T-helper 1 cell treated with Interleukin-12 subunit alpha and Interleukin-12 subunit beta and Interleukin-4 antibody, amounts not matched to agents 30 ng/mL and 1 ng/mL, for 36 hours (primary cell): ENCODE data around the gene CCHCR1. TPM values are rescaled to one million over a fixed set of nuclear protein-coding genes. Genes with fewer than 3 reads are reported as not detected.

Experiments
- intact Hi-C: fragments of 100-400 bp; cut with micrococcal nuclease; formaldehyde crosslinking; loops from one replicate; pipeline ENCODE4 v1.15.1; 2024
- total RNA-seq: library from RNA; stranded (reverse); gene quantifications from 2 replicates; pipeline ENCODE4 v1.2.3, GENCODE V29; 2022

Gene CCHCR1
- total RNA-seq, 1 donor from 2014 or later, result 42.4 TPM

DNA sequence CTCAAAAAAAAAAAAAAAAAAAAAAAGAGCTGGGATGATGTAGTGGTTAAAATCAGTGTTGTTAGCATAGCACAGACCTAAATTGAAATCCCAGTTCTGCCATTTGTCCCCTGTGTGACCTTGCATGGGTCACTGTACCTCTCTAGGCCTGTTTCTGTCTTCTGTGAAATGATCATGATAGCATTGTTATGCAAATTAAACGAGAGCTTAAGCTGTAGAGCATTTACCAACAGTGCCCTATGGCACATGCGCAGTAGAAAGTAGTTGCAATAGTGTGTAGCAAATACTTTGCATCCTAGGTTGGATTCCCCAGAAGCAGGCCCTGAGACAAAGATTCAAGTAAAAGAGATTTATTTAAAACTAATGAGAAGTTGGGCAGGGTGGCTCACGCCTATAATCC is 26.0 kb downstream of the CCHCR1 start:
- intact Hi-C loops, result no loop called here

GRCh38 chr6:31130751-31131150 is 26.9 kb downstream of the CCHCR1 start:
- intact Hi-C loops, result no loop called here

- intact Hi-C loops, result loop anchor here (2.0 kb wide), 1 partner anchor 64 kb away; no protein-coding TSS in a partner anchor
These were observed 28.5 kb downstream of the CCHCR1 start for GRCh38 chr6:31129130-31129529.

GRCh38 chr6:31128093-31128676 is 29.4 kb downstream of the CCHCR1 start:
- intact Hi-C loops, result loop anchor here (1.0 to 2.0 kb wide), 2 partner anchors 65 to 213 kb away; no protein-coding TSS in a partner anchor

GRCh38 chr6:31126396-31127175 is 31.0 kb downstream of the CCHCR1 start:
- intact Hi-C loops, result no loop called here

DNA sequence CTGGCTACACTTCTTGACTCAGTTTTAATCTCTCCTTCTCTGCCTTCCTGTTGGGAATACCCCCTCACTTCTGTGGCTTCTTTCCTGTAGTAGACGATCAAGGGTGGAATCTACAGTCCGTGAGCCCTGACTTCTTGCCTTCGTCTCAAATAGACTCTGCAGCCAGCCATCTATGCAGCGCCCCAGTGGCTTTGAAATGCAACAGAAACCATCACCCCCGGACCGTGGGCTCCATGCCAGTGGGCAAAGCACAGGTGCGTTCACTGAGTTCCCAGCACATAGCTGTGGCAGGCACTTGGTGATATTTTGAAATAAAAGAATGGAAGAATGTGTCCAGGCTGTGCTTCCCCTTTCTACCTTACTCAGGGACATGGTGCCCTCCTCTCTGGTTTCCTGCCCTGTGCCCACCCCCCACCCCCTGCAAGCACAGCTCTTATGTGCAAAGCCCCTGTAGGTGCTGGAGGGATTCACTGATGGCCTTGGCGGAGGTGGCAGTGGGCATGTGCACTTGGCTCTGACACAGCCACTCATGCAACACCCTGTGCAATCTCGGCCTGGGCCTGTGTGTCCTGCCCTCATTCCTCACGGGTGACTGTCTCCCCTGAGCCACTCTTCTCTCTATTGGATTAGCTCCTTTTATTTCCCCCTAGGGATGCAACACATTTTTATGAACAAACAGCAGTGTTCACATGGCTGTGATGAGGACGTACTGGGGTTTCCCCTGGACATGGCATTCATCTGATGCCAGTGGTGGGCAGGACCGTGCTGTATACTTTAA is 31.8 kb downstream of the CCHCR1 start:
- intact Hi-C loops, result no loop called here

DNA sequence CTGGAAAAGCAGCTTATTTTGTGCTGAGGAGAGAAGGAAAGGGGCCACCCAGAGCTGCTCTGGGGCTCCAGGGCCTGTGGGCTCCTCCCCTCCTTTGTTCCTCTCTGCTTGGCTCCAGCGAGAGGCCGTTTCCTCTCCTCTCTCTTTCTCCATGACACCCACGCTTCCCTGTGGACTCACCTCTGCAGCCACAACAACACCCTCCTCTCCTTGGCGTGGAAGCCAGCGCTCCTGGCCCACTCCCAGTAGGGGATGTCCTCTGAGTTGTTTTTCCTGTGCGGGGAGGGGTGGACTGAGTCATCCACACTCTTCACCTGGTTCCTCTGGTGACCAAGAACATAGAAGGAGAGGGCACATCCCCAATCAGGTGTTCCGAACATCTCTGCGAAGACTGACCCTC is 32.4 kb downstream of the CCHCR1 start:
- intact Hi-C loops, result no loop called here

GRCh38 chr6:31122791-31123706 is 34.6 kb downstream of the CCHCR1 start:
- intact Hi-C loops, result no loop called here

- intact Hi-C loops, result no loop called here
These were observed 36.3 kb downstream of the CCHCR1 start for GRCh38 chr6:31121131-31121790.

DNA sequence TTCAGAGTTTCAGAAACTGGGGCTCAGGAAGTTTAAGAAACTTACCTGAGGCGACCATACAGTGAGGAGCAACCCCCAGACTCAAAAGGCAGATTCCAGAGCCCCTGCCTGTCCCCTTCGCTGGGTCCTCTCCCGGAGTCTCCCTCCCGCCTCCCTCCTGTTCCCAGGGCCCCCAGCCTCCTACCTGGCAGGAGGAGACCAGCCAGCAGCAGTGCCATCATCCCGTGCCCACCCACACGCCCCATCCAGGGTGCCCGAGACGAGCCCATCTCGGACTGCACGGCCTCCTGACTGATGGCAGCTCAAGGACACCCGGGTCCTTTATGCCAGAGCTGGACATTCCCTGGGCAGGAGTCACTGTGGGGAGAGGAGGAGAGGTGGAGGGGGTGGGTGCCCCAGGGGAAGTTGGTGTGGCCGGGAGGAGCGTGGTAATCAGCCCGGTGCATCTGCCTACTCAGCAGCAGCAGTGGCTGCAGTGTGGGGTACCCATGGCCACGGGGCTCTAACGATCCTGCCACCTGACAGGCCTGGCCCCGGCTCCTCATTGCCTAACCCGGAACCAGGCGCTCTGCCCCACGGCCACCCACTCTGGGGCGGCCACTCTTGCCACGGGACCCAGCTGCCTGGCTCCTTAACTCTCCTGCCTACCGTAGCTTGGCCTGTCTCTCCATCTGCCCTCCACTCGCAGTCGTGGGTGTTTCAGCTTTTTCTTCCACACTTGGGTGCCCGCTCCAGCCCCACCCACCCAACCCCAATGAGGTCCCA is 37.3 kb downstream of the CCHCR1 start, which contains the start of gene CDSN:
TSS of gene CDSN (minus strand) at position 296 of the 765 bp plus-strand sequence. CDS start at position 269, 27 bp downstream.
- intact Hi-C loops, result no loop called here

GRCh38 chr6:31118178-31118577 is 39.4 kb downstream of the CCHCR1 start:
- intact Hi-C loops, result no loop called here

- intact Hi-C loops, result no loop called here
These were observed 40.8 kb downstream of the CCHCR1 start for GRCh38 chr6:31116661-31117385.

GRCh38 chr6:31115941-31116560 is 41.6 kb downstream of the CCHCR1 start:
- intact Hi-C loops, result no loop called here

- intact Hi-C loops, result no loop called here
These were observed 42.4 kb downstream of the CCHCR1 start for GRCh38 chr6:31114970-31115849.

GRCh38 chr6:31114541-31114878 is 43.1 kb downstream of the CCHCR1 start, which contains the start of gene PSORS1C1:
Gene PSORS1C1, plus strand, starts transcription at chr6:31114800. Its CDS starts 14,833 bp downstream, at chr6:31129633.
- intact Hi-C loops, result no loop called here

- intact Hi-C loops, result no loop called here
These were observed 43.6 kb downstream of the CCHCR1 start for GRCh38 chr6:31113861-31114540.

DNA sequence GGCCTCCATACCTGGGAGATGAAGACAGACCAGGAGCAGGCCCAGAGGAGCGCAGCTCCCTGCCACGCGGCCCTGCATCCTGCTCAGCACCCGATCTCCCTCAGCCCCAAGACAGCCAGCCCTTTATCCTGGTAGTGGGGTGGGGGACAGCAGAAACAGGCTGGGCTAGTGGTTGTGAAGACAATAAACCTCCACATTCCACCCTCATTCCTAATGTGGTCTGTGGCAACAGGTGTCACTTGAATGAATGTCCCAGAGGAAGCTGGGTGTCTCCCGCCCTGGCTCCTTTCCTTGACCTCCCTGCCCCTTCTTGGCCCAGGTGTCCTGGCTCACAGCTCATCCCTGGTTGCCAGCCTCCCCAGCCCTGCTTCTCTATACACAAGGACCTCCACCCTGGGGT is 45.1 kb downstream of the CCHCR1 start, which contains the start of gene C6orf15:
TSS of gene C6orf15 (minus strand) at position 98 of the 400 bp plus-strand sequence. CDS start at position 78, 20 bp downstream.
- intact Hi-C loops, result no loop called here
